Right hindlimb (tissue), 1 donor: ENCODE measurements around the gene TWNK.
A peak's percentile ranks its signal among the peaks of the same experiment; 100 is the strongest.

Source experiments
- DNase-seq: peaks from one replicate; pipeline ENCODE4 v3.0.0-alpha.2; 2018

TWNK gene

DNA sequence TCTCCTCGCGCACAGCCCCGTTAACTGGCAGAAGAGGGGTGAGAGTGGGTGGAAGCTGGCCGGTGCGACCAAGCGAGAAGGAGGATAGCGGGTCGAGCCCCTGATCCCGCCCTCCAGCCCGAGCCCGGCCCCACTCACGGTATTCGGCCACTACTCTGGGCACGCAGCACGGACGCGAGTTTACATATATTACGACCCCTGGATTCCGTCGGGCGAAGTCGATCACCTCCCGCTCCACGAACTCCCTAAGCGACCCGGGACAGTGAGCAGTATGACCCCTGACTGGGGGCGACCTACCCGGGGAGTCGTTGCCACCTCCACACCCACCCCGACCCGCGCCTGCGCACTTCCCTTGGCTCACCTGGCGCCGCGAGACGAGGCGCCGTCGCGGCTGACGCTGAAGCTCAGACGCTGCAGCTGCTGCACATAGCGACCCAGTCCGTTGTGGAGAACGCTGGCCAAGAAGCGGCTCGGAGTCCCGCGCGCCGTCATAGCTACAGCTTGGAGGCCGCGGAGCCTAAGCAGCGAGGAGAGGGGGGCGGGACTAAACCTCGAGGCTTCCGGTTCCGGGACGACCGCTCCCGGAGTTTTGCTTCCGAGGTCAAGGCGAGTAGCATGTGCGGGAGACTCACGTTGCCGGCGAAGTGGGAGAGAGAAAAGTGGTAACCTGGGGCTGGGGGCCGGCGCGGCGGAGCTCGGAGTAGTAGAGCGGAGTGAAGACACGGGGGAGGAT, at the start of gene TWNK, which contains the start of gene MRPL43:
TWNK (plus strand) TSS at position 592 of the 733 bp plus-strand sequence. CDS start 668 bp downstream, outside the sequence.
MRPL43 (minus strand) TSS at position 546 of the 733 bp plus-strand sequence; CDS start at position 492, 54 bp downstream.
- peak; percentile 88 for DNase-seq

GRCh38 chr10:100939763-100940344, 47.5 kb upstream of the TWNK start:
- DNase-seq, result no peak

- DNase-seq, result no peak
Observed at GRCh38 chr10:100942229-100942628, 45.1 kb upstream of the TWNK start.

GRCh38 chr10:100943508-100943907, 43.8 kb upstream of the TWNK start:
- DNase-seq, result no peak

DNA sequence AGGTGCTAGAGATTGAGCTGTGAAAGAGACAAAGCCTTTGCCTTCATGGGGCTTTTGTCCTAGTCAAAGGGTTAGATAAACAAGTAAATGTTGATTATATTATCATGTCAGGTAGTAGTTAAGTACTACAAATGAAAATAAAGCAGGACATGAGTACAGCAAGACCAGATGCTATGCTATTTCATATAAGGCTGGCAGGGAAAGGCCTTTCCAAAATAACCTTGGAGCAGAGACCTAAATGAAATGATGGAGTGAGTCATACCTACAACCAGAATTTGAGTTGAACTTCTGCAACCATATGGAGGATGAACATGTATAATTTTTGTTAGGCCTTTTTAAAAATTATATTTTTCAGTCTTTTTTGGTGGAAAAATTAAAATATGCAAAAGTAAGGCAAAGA, 41.6 kb upstream of the TWNK start:
- DNase-seq, result no peak

GRCh38 chr10:100948916-100949315, 38.4 kb upstream of the TWNK start:
- no peak for DNase-seq

- DNase-seq, result no peak
Observed at GRCh38 chr10:100960251-100960650, 27.1 kb upstream of the TWNK start.

GRCh38 chr10:100962351-100963080, 24.8 kb upstream of the TWNK start:
- DNase-seq, result no peak

DNA sequence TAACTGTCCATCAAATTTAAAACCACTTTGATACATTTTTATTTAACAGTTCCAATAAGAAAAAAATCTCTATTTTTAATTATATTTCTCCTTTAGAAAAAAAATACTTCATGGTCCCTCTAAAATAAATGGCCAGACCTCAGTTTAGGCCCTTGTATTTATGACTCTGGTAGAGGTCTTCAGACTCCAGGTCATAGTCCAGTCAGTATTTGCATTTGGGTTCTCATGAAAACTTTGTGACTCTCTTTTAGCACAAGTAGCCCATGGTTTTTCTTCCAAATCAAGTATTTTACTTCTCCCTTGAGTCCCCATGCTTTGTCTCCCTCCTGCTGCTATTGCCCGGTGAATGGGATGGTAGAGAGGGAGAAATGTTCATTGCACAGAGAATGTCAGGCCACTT, 23.5 kb upstream of the TWNK start:
- DNase-seq, result no peak

- no peak for DNase-seq
Observed at GRCh38 chr10:100965820-100966219, 21.5 kb upstream of the TWNK start.

- no peak for DNase-seq
Observed at GRCh38 chr10:100966887-100967286, 20.5 kb upstream of the TWNK start.

DNA sequence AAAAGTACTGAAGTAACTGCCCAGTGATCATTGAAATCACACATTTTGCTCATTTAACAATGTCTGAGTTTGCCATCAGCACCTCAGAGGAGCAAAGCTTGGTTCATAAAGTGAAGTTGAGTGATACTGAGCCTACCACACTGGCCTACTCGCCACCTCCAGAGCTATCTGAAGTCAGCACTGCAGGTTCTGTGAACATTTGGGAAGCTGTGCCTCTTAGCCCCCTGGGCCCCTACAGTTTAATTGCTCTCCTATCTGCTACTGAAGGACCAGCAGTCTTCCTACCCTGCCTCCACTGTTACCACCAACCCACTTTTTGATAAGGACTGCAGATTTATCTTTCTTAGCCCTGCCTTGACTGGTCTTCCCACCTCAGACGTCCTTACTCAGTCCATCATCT, 20.0 kb upstream of the TWNK start:
- DNase-seq, result no peak

- no peak for DNase-seq
Observed at GRCh38 chr10:100968062-100968736, 19.1 kb upstream of the TWNK start.

- DNase-seq, result no peak
Observed at GRCh38 chr10:100968863-100969186, 18.5 kb upstream of the TWNK start.

DNA sequence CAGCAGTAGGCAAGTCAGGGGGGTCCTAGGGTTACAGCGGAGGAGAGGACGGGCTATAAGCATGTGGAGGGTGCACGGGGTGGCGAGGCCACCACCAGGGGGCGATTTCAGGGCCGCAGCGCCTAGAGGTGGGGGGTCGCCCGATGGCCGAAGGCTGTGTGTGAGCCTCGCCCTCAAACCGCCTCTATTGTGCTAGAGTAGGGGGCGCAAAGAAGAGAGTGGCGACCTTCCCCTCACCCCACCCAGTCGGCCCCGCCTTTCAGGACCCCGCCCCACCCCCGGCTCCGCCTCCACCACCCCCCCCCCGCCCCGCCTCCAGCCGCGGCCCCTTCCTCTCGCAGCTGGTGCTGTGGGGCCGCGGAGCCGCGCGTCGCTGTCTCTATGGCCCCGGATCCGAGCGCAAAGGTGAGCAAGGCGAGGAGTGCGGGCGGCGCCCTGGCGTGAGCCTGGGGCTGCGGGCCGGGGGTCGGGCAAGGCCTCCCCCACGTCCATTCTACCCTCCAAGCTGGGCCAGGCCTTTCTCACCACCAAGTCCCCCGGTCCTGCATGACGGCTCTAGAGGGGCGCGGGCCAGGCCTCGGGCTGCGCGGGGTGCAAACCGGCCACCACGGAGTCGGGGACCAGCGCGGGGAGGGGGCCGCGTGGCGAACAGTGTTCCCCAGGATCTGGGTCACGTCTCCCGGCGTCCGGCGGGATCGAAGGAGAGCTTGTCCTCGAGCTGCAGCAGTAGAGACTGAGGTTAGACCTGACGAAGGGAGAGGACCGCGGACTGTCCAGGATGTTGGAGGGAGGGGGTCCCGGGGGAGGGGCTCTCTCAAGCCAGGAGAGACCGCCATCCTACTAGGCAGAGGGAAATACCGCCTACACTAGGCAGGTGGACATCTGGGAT, 17.9 kb upstream of the TWNK start, which contains the start of gene SEMA4G:
SEMA4G (plus strand) TSS at position 318 of the 889 bp plus-strand sequence. CDS start 3,409 bp downstream, outside the sequence.
- DNase-seq, result peak; percentile 60

- no peak for DNase-seq
Observed at GRCh38 chr10:100970076-100970913, 17.0 kb upstream of the TWNK start.

DNA sequence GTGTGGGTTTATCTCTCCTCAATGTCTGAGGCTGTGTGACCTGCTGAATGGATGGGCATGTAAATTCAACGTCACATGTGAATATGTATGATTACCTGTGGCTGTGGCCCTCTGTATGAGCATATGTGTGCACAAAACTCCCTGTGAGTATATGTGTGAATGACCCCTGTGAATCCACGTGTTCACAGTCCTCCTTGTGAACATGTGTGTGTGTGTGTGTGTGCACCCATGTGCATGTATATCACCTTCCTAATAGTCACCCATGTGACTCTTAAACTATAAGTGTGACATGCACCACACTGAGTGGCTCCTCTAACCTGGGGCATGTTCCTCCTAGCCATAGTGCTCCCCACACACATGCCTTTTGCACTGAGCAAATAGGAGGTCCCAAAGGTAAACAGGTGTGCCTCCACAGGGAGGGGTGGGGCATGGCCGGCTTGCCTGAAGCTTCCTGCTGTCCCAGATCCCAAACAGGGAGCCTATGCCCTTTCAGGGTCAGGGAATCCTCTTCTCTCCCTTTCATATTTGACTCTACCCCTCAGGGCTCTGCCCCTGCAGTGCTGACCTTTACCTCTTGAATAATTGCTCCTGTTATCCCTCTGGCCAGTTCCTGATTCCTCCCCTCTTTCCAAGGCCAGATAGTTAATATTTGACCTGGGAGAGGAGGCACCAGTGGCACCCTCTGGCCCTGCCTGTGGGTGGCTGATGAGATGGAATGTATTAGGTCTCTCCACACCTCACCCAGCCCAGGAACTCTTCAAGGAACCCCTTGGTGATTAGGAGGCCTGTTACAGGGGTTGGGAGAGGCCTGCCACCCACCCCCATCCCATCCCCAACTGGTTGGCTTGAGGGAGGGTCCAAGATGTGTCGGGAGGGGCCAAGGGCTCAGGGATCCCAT, 16.2 kb upstream of the TWNK start:
- no peak for DNase-seq

DNA sequence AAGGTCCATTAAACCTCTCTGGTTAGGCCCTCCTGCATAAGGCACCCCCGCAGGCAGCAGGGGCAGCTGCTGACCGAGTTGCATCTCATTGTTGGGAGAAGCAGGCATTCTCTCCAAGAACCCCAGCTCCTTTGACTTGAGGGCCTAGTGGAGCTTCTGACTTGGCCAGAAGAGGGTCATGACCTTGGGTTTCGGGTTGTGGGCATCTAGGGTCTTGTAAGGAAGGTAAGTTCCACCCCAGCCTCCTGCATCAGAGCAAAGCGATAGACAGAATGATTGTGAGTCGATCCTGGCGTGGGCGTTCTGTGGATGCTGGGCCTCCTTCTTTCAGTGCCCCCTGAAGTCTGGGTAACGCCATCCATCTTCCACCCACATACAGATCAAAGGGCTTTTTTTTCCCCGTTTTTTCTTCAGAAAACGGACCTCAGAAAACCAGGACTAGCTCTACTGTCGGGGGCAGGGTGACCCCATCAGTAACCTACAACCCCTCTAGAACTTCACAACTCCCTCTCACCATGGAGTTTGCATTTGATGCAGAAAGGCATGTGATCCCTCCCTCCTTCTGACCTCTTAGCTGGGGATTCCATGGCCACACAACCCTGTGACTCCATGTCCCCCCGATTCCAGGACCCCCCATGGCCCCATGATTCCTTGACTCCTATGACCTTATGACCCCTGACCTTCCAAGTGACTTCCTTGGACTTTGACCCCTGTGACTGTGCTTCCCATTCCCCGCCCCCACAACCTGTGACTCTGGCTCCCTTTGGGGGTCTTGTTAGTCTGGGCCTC, 15.0 kb upstream of the TWNK start:
- no peak for DNase-seq

- no peak for DNase-seq
Observed at GRCh38 chr10:100972904-100973535, 14.3 kb upstream of the TWNK start.
